Endothelial cell (in vitro differentiated cells): ENCODE data around the gene RGL2. TPM values are rescaled to one million over a fixed set of nuclear protein-coding genes. Genes with fewer than 3 reads are reported as not detected.
"Not testable (repeated sequence)": the region's sequence is repeated elsewhere in the genome, so short reads cannot be mapped to it uniquely, and the experiment has no call there.

Experiments
- DNase-seq: peaks from one replicate; pipeline ENCODE4 v3.0.0; 2021; ENCODE audit warnings: low spot score
- H3K27ac Mint-ChIP-seq: one replicate; pipeline ENCODE4 v1.8.0; 2021; ENCODE audit warnings: mixed read lengths, inconsistent platforms; ENCODE audit not compliant: unreplicated experiment
- H3K27me3 Mint-ChIP-seq: one replicate; pipeline ENCODE4 v1.8.0; 2021; ENCODE audit warnings: mild to moderate bottlenecking, moderate library complexity, mixed read lengths, inconsistent platforms; ENCODE audit not compliant: unreplicated experiment
- H3K36me3 Mint-ChIP-seq: one replicate; pipeline ENCODE4 v1.8.0; 2021; ENCODE audit warnings: mild to moderate bottlenecking, low read depth, mixed read lengths, inconsistent platforms; ENCODE audit not compliant: unreplicated experiment
- H3K4me1 Mint-ChIP-seq: one replicate; pipeline ENCODE4 v1.8.0; 2021; ENCODE audit warnings: mild to moderate bottlenecking, mixed read lengths, inconsistent platforms; ENCODE audit not compliant: unreplicated experiment
- H3K4me3 Mint-ChIP-seq: one replicate; pipeline ENCODE4 v1.8.0; 2021; ENCODE audit warnings: mild to moderate bottlenecking, mixed read lengths, inconsistent platforms; ENCODE audit not compliant: unreplicated experiment
- H3K9me3 Mint-ChIP-seq: one replicate; pipeline ENCODE4 v1.8.0; 2021; ENCODE audit warnings: mixed read lengths, inconsistent platforms; ENCODE audit not compliant: unreplicated experiment
- long read RNA-seq: library from polyadenylated mRNA; unstranded; transcript quantifications from one replicate; pipeline ENCODE4 v2.0.0, GENCODE V29; 2020; ENCODE audit not compliant: unreplicated experiment
- total RNA-seq: library from RNA; stranded (reverse); fragmentation: NEBNext Ultra II Directional; extraction: Animal tissue kit (Norgen Biotek cat#: 25700); gene quantifications from one replicate; pipeline ENCODE4 v1.2.1, GENCODE V29; 2021; ENCODE audit not compliant: unreplicated experiment
- TF ChIP-seq, protein P1 (sequence below): fragments of 200-600 bp; sonication (generic); IDR thresholded peaks from one replicate; pipeline ENCODE4 v1.5.0; 2021; ENCODE audit warnings: antibody characterized with exemption; ENCODE audit not compliant: unreplicated experiment

The RGL2 gene, protein sequence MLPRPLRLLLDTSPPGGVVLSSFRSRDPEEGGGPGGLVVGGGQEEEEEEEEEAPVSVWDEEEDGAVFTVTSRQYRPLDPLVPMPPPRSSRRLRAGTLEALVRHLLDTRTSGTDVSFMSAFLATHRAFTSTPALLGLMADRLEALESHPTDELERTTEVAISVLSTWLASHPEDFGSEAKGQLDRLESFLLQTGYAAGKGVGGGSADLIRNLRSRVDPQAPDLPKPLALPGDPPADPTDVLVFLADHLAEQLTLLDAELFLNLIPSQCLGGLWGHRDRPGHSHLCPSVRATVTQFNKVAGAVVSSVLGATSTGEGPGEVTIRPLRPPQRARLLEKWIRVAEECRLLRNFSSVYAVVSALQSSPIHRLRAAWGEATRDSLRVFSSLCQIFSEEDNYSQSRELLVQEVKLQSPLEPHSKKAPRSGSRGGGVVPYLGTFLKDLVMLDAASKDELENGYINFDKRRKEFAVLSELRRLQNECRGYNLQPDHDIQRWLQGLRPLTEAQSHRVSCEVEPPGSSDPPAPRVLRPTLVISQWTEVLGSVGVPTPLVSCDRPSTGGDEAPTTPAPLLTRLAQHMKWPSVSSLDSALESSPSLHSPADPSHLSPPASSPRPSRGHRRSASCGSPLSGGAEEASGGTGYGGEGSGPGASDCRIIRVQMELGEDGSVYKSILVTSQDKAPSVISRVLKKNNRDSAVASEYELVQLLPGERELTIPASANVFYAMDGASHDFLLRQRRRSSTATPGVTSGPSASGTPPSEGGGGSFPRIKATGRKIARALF
- 167 TPM for total RNA-seq
- long read RNA-seq, transcript RGL2-247 (18 exons, 3,278 nt): major isoform, 12 of 34 reads
- long read RNA-seq, partial matches to known transcripts: 6 of 34 reads
- long read RNA-seq, other reads (novel, unspliced or antisense): 15 of 34 reads

DNA sequence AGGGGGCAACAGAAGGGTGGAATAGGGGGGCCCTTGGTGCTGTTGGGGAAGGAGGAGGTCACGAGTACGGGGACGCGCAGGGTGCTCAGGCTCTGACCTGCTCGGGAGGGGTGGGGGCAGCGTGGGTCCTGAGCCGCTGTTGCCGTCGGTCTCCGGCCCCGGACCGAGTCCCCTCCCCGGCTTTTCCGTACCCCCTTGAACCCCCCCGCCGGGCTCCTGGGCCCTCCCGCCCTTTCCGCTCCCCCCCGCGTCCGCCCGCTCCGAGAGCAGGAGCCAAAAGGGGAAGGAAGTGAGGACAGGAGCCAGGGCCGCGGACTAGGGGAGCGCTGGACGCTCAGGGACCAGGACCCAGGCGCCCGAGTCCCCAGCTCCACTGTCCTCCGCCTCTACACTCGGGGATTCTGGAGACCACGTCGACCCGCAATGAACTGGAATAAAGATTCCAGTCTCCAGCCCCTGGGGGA, at the start of gene RGL2:
TSS of gene RGL2 (minus strand) at position 170 of the 464 bp plus-strand sequence. CDS start 332 bp downstream, outside the sequence.
- Mint-ChIP-seq H3K4me1 (peaks cover 27% of the 10 kb centered on the region), H3K4me3 (peak within 1 kb of the TSS; percentile 100), H3K36me3 (peaks cover 17% of the 10 kb centered on the region), H3K27ac (peak within 1 kb of the TSS; percentile 100), H3K27me3 (peaks cover 41% of the 10 kb centered on the region), H3K9me3 (no peaks in the 10 kb centered on the region)
- TF ChIP-seq, protein P1, sequence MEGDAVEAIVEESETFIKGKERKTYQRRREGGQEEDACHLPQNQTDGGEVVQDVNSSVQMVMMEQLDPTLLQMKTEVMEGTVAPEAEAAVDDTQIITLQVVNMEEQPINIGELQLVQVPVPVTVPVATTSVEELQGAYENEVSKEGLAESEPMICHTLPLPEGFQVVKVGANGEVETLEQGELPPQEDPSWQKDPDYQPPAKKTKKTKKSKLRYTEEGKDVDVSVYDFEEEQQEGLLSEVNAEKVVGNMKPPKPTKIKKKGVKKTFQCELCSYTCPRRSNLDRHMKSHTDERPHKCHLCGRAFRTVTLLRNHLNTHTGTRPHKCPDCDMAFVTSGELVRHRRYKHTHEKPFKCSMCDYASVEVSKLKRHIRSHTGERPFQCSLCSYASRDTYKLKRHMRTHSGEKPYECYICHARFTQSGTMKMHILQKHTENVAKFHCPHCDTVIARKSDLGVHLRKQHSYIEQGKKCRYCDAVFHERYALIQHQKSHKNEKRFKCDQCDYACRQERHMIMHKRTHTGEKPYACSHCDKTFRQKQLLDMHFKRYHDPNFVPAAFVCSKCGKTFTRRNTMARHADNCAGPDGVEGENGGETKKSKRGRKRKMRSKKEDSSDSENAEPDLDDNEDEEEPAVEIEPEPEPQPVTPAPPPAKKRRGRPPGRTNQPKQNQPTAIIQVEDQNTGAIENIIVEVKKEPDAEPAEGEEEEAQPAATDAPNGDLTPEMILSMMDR: no peak
- DNase-seq: peak; percentile 70

DNA sequence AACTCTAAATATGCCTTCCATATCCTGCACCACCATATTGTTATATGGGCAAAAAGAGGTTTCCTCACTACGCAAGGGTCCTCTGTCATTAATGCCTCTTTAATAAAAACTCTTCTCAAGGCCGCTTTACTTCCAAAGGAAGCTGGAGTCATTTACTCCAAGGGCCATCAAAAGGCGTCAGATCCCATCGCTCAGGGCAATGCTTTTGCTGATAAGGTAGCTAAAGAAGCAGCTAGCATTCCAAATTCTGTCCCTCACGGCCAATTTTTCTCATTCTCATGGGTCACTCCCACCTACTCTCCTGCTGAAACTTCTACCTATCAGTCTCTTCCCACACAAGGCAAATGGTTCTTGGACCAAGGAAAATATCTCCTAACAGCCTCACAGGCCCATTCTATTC, 49.1 kb upstream of the RGL2 start:
- Mint-ChIP-seq H3K4me1 (peaks cover 17% of the 10 kb centered on the region), H3K36me3 (no peaks in the 10 kb centered on the region), H3K4me3 (no peak overlapping the region), H3K27ac (no peak overlapping the region), H3K27me3 (peaks cover 3% of the 10 kb centered on the region), H3K9me3 (no peaks in the 10 kb centered on the region)
- DNase-seq: no peak
- TF ChIP-seq, protein P1: no peak

DNA sequence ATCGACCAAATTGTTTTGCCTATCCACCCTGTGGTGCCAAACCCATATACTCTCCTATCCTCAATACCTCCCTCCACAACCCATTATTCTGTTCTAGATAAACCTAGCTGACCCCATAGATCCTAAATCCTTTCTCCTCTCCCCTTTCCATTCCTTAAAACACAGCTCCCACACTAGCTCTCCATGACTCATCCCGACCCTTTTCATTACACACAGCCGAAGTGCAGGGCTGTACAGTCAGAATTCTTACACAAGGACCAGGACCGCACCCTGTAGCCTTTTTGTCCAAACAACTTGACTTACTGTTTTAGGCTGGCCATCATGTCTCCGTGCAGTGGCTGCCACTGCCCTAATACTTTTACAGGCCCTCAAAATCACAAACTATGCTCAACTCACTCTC, 48.2 kb upstream of the RGL2 start:
- not testable (repeated sequence) for H3K27me3 Mint-ChIP-seq, H3K4me3 Mint-ChIP-seq, H3K27ac Mint-ChIP-seq, H3K9me3 Mint-ChIP-seq, H3K36me3 Mint-ChIP-seq, DNase-seq
- peaks cover 17% of the 10 kb centered on the region for H3K4me1 Mint-ChIP-seq

DNA sequence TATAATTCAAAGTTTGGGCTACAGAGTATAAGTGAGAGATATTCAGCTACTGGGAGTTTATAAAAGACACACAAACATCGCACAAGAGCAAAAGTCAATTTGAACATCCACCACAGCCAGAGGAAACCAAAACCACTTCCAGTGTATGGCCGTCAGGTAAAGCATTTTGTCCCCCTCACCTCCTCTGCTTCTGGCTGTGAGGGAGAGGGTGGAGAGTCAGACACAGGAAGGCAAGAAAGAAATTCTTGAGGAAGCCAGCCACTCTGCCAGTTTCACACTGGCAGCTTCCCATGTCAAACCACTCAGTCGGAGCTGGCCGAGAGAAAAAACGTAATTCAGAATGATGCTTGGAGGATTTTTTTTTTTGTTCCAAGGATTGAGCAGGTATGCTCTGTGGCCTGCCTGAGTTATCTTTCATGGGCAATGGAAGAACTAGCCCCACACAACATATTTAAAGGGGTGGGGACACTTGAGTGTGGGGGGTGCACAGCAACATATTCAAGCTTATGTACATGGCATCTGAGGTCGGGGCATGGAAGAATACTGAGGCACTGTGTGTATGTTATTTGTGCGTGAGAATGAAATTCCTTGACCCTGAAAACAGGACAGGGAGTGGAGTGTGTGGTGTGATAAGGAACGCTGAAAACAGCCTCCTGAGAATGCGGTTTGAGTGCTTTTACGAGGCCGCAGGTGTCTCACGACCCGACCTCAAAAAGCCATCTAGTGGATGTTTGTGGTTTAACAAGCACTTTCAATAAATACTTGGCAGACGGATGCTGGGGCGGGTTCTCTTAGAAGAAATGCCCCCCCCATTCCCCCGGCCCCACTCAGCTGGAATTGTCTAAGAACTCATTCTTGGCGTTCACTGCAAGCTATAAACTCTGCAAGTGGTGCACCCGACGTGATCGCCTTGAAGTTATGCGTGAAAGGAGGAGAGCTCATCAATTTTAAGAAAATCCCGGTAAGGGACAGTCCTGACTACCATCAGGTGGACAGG, 46.3 kb upstream of the RGL2 start:
- peak; percentile 41 for DNase-seq
- H3K36me3 Mint-ChIP-seq: no peaks in the 10 kb centered on the region
- H3K27ac Mint-ChIP-seq: peak overlapping the region; percentile 22
- peaks cover 3% of the 10 kb centered on the region for H3K27me3 Mint-ChIP-seq
- H3K4me1 Mint-ChIP-seq: peaks cover 17% of the 10 kb centered on the region
- no peak overlapping the region for H3K4me3 Mint-ChIP-seq
- TF ChIP-seq, protein P1: peak; percentile 82
- H3K9me3 Mint-ChIP-seq: no peaks in the 10 kb centered on the region
